Body of pancreas (tissue), 4 donors: ENCODE measurements around the gene CCN5.

ENCODE experiments used
- CTCF ChIP-seq, 7 experiments: fragments of 450-650 bp in 4 of 7; fragments of 200-600 bp in 3 of 7; sonication (generic) in 3 of 7; IDR thresholded peaks; one replicate each; pipeline ENCODE4 v1.5.1; 2016 to 2019; ENCODE audit warnings: antibody characterized with exemption in 7 of 7
- POLR2A ChIP-seq, 3 donors: fragments of 450-650 bp; IDR thresholded peaks; one replicate each; pipeline ENCODE4 v1.6.1; 2016; ENCODE audit warnings: antibody characterized with exemption in 3 of 3, mild to moderate bottlenecking in 2 of 3

DNA sequence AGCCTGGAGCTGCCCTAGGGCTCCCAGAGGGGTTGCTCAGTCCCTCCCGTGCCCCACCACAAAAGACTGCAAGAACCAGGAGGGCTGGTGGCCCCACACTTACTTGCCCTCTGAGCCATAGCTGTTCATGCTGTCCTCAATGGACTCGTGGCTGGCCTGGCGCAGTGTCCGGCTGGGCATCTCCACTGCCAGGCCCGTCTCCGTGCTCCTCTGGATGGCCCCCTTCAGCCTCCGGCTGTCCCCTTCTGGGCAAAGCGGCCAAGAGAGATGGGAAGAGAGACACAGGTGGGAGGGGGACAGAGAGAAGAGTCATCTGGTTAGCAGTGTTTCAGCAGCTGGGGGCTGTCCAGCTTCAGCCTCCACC is 56.0 kb downstream of the CCN5 start:
- TF ChIP-seq CTCF (IDR thresholded peaks at IDR 0.05), result no peak
- TF ChIP-seq POLR2A (IDR thresholded peaks at IDR 0.05), result no peak
